Upper lobe of left lung (tissue), 6 donors: ENCODE data around the gene OR8B2. TPM values are rescaled to one million over a fixed set of nuclear protein-coding genes. Genes with fewer than 3 reads are reported as not detected.
"Not testable (repeated sequence)": the region's sequence is repeated elsewhere in the genome, so short reads cannot be mapped to it uniquely, and the experiment has no call there.

Source experiments
- ATAC-seq, 2 donors: fragments of 200-7000 bp; cut with Tn5 transposase; one replicate each; pipeline ENCODE4 v1.9.1; 2022; ENCODE audit warnings: mild to moderate bottlenecking in 2 of 2, moderate library complexity in 2 of 2; ENCODE audit not compliant: low FRiP score in 2 of 2
- DNase-seq, 2 donors: peaks; one replicate each; pipeline ENCODE4 v3.0.0-alpha.2; 2019 to 2020
- H3K27ac ChIP-seq, 4 donors: fragments of 200-600 bp; sonication (generic); one replicate each; pipeline ENCODE4 v1.5.1; 2016 to 2019
- H3K27me3 ChIP-seq, 4 donors: fragments of 200-600 bp; sonication (generic); one replicate each; pipeline ENCODE4 v1.5.1; 2017 to 2019
- H3K36me3 ChIP-seq, 4 donors: fragments of 200-600 bp; sonication (generic); one replicate each; pipeline ENCODE4 v1.5.1; 2016 to 2019
- H3K4me1 ChIP-seq, 4 donors: fragments of 200-600 bp; sonication (generic); one replicate each; pipeline ENCODE4 v1.5.1; 2018 to 2019
- H3K4me3 ChIP-seq, 4 donors: fragments of 200-600 bp; sonication (generic); one replicate each; pipeline ENCODE4 v1.5.1; 2017 to 2019; ENCODE audit warnings: mild to moderate bottlenecking in 2 of 4, moderate library complexity in 1 of 4
- H3K9me3 ChIP-seq, 4 donors: fragments of 200-600 bp; sonication (generic); one replicate each; pipeline ENCODE4 v1.5.1; 2018 to 2019
- CTCF ChIP-seq, 6 experiments: fragments of 450-650 bp in 4 of 6; fragments of 200-600 bp in 2 of 6; sonication (generic) in 2 of 6; IDR thresholded peaks; one replicate each; pipeline ENCODE4 v1.5.1; 2016 to 2019; ENCODE audit warnings: antibody characterized with exemption in 6 of 6
- EP300 ChIP-seq, 4 donors: sonication (generic); formaldehyde crosslinking; IDR thresholded peaks; one replicate each; pipeline ENCODE4 v1.5.1; 2017; ENCODE audit warnings: antibody characterized with exemption in 4 of 4, control low read depth in 2 of 4
- POLR2A ChIP-seq, 4 donors: fragments of 450-650 bp; IDR thresholded peaks; one replicate each; pipeline ENCODE4 v1.5.1; 2016 to 2017; ENCODE audit warnings: antibody characterized with exemption in 4 of 4, mild to moderate bottlenecking in 2 of 4
- POLR2AphosphoS5 ChIP-seq, 2 donors: sonication (generic); formaldehyde crosslinking; IDR thresholded peaks; one replicate each; pipeline ENCODE4 v1.5.1; 2017; ENCODE audit warnings: antibody characterized with exemption in 2 of 2
- WGBS, 2 donors: methylation state at CpG; one replicate each; pipeline ENCODE4 v1.1.5; 2017 to 2018; 5-methylcytosine and 5-hydroxymethylcytosine counted together
- total RNA-seq, 6 donors: library from RNA; depleted of rRNA in 4 of 6; stranded (reverse); fragments of >200 nt in 4 of 6; gene quantifications; one replicate each; pipeline versions ENCODE4 v1.1.0 to v1.2.1, GENCODE V29; 2016 to 2021
- donor health status: DM: no; HTN: no; CAD: no; lungs with moderate emphysema.
- donor health status: DM: no; HTN: yes; CAD: no; lungs with severe emphysema.

Gene OR8B2
- total RNA-seq, 6 donors from 2014 or later, result not detected

- no peak for TF ChIP-seq EP300 (IDR thresholded peaks at IDR 0.05)
- no peak for TF ChIP-seq POLR2A (IDR thresholded peaks at IDR 0.05)
- no peak for TF ChIP-seq CTCF (IDR thresholded peaks at IDR 0.05)
- no peak for TF ChIP-seq POLR2AphosphoS5 (IDR thresholded peaks at IDR 0.05)
- DNase-seq (no peak), ATAC-seq (no peak)
- WGBS, 2 donors, result 81 to 84% methylated on average over 7 of the region's 7 CpGs
- Histone ChIP-seq H3K27me3 (no peaks in the 10 kb centered on the region), H3K9me3 (no peaks in the 10 kb centered on the region), H3K4me3 (no peak overlapping the region), H3K4me1 (no peaks in the 10 kb centered on the region), H3K27ac (no peak overlapping the region), H3K36me3 (no peaks in the 10 kb centered on the region)
Measured at GRCh38 chr11:124409906-124410305, 25.6 kb upstream of the OR8B2 start.

GRCh38 chr11:124405581-124405980 is 21.3 kb upstream of the OR8B2 start:
- Histone ChIP-seq H3K36me3 (no peaks in the 10 kb centered on the region), H3K27ac (no peak overlapping the region), H3K9me3 (no peaks in the 10 kb centered on the region), H3K4me3 (no peak overlapping the region), H3K4me1 (no peaks in the 10 kb centered on the region), H3K27me3 (no peaks in the 10 kb centered on the region)
- ATAC-seq, result no peak
- WGBS, 2 donors, result 60 to 68% methylated on average over 2 of the region's 2 CpGs
- DNase-seq, result no peak
- TF ChIP-seq POLR2AphosphoS5 (IDR thresholded peaks at IDR 0.05) (no peak), POLR2A (IDR thresholded peaks at IDR 0.05) (no peak), EP300 (IDR thresholded peaks at IDR 0.05) (no peak), CTCF (IDR thresholded peaks at IDR 0.05) (no peak)

DNA sequence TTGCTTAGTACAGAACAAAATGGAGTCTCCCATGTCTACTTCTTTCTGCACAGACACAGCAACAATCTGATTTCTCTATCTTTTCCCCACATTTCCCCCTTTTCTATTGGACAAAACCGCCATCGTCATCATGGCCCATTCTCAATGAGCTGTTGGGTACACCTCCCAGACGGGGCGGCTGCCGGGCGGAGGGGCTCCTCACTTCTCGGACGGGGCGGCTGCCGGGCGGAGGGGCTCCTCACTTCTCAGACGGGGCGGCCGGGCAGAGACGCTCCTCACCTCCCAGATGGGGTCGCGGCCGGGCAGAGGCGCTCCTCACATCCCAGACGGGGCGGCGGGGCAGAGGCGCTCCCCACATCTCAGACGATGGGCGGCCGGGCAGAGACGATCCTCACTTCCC is 18.9 kb upstream of the OR8B2 start:
- not testable (repeated sequence) for ATAC-seq
- WGBS, 2 donors, result 87 to 97% methylated on average over 5 to 24 of the region's 27 CpGs

DNA sequence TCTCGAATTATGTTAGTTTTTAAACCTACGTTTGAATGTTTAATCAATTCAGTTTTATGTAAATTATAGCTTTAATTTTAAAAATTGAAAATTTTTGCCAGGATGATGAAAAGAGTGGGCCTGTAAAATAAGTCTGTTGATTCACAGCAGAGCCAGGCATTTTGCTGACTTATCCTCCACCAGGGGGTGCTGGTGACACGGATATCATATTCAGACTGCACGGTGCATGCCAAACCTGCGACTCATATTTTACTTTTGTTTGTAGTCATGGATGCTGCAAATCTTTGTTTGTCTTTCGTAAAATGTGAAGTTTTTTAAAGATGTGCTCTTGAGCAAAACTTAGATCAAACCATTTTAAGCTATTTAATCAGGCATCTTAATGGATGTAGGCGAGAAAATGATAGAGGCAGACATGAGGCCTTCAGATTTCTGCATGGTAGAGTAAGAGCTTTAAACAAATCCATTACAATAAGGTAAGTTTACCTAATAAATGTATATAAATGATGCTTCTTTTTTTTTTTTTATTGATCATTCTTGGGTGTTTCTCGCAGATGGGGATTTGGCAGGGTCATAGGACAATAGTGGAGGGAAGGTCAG is 18.1 kb upstream of the OR8B2 start:
- DNase-seq (peak in 1 of 2 donors; percentile 64), ATAC-seq (peak in 1 of 2 donors; percentile 85)
- no peak overlapping the region for H3K27ac ChIP-seq
- H3K4me3 ChIP-seq, result no peak overlapping the region
- H3K4me1 ChIP-seq, result no peaks in the 10 kb centered on the region
- H3K36me3 ChIP-seq, result no peaks in the 10 kb centered on the region
- no peaks in the 10 kb centered on the region for H3K27me3 ChIP-seq
- WGBS, 2 donors, result 37 to 43% methylated on average over 8 of the region's 8 CpGs
- no peaks in the 10 kb centered on the region for H3K9me3 ChIP-seq
- no peak for TF ChIP-seq POLR2AphosphoS5 (IDR thresholded peaks at IDR 0.05)
- peak in 5 of 6 experiments; percentile 44 to 60 (median 51) for TF ChIP-seq CTCF (IDR thresholded peaks at IDR 0.05)
- no peak for TF ChIP-seq POLR2A (IDR thresholded peaks at IDR 0.05)
- no peak for TF ChIP-seq EP300 (IDR thresholded peaks at IDR 0.05)

More for the DNA sequence above, 18.9 kb upstream of the OR8B2 start:
- not testable (repeated sequence) for H3K36me3 ChIP-seq, H3K4me3 ChIP-seq, H3K27ac ChIP-seq, H3K27me3 ChIP-seq, H3K4me1 ChIP-seq, H3K9me3 ChIP-seq
- peak in 1 of 2 donors; percentile 57 for DNase-seq

- Histone ChIP-seq H3K27ac (no peak within 1 kb of the TSS), H3K9me3 (no peaks in the 10 kb centered on the region), H3K4me1 (no peaks in the 10 kb centered on the region), H3K4me3 (no peak within 1 kb of the TSS), H3K27me3 (no peaks in the 10 kb centered on the region), H3K36me3 (no peaks in the 10 kb centered on the region)
- ATAC-seq (no peak), DNase-seq (no peak)
- TF ChIP-seq POLR2A (IDR thresholded peaks at IDR 0.05) (no peak), CTCF (IDR thresholded peaks at IDR 0.05) (no peak)
Measured at GRCh38 chr11:124398924-124399323, 14.6 kb upstream of the OR8B2 start, which contains the start of gene OR8B3. OR8B3 (minus strand) TSS chr11:124399024; CDS start chr11:124397351, 1,673 bp downstream.

DNA sequence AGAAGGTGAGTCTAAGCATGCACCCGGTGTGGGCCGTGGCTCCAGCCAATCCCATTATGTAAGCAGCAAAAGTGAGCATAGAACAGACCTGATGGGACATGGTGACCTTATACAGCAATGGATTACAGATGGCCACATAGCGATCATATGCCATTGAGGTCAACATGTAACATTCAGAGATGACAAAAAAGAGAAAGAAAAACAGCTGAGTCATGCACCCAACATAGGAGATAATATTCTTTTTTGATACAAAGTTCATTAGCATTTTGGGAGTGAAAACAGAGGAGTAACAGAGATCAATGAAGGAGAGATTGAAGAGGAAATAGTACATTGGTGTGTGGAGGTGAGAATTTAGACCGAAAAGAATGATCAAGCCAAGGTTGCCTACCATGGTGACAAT is 12.5 kb upstream of the OR8B2 start:
- H3K4me1 ChIP-seq, H3K27me3 ChIP-seq, H3K4me3 ChIP-seq, ATAC-seq, H3K36me3 ChIP-seq, H3K27ac ChIP-seq, DNase-seq, H3K9me3 ChIP-seq: not testable (repeated sequence)
- 86 to 89% methylated on average over 2 to 3 of the region's 4 CpGs for WGBS, 2 donors
